SK-N-SH treated with all-trans-retinoic acid at 6 μM for 48 hours (cell line): Measurements from ENCODE around the gene FXYD4.

ENCODE experiments used
- ATAC-seq: fragments of 200-7000 bp; cut with Tn5 transposase; 3 replicates; pipeline ENCODE4 v1.9.1; 2020; ENCODE audit warnings: mild to moderate bottlenecking, moderate library complexity
- ARNTL ChIP-seq: fragments of 450-650 bp; formaldehyde crosslinking; IDR thresholded peaks from 2 replicates; pipeline ENCODE4 v1.5.0; 2020; ENCODE audit warnings: low read depth, mild to moderate bottlenecking, moderate library complexity, borderline replicate concordance
- BACH2 ChIP-seq: fragments of 250-450 bp; sonication (Bioruptor Pico); IDR thresholded peaks from 2 replicates; pipeline ENCODE4 v1.9.0; 2021; ENCODE audit warnings: mild to moderate bottlenecking, borderline replicate concordance
- CREB5 ChIP-seq: fragments of 250-450 bp; sonication (Bioruptor Pico); IDR thresholded peaks from 2 replicates; pipeline ENCODE4 v1.5.1; 2020; ENCODE audit warnings: low read depth, mild to moderate bottlenecking, moderate library complexity
- ESRRG ChIP-seq: fragments of 250-450 bp; sonication (Bioruptor Pico); IDR thresholded peaks from 2 replicates; pipeline ENCODE4 v1.6.1; 2021; ENCODE audit warnings: mild to moderate bottlenecking
- GLIS3 ChIP-seq: fragments of 250-450 bp; sonication (Bioruptor Pico); IDR thresholded peaks from 2 replicates; pipeline ENCODE4 v1.5.0; 2020; ENCODE audit warnings: mild to moderate bottlenecking, moderate library complexity
- OSR1 ChIP-seq: fragments of 250-450 bp; sonication (Bioruptor Pico); IDR thresholded peaks from 2 replicates; pipeline ENCODE4 v1.8.0; 2022; ENCODE audit warnings: moderate library complexity, mild to moderate bottlenecking, inconsistent platforms
- PATZ1 ChIP-seq: fragments of 250-450 bp; sonication (Bioruptor Pico); IDR thresholded peaks from 2 replicates; pipeline ENCODE4 v1.8.0; 2020; ENCODE audit warnings: mild to moderate bottlenecking, moderate library complexity, borderline replicate concordance
- POU6F1 ChIP-seq: fragments of 250-450 bp; sonication (Bioruptor Pico); IDR thresholded peaks from 2 replicates; pipeline ENCODE4 v1.8.0; 2021; ENCODE audit warnings: low read depth, mild to moderate bottlenecking, moderate library complexity, borderline replicate concordance
- PPARA ChIP-seq: fragments of 250-450 bp; sonication (Bioruptor Pico); IDR thresholded peaks from 2 replicates; pipeline ENCODE4 v1.5.0; 2020; ENCODE audit warnings: mild to moderate bottlenecking, borderline replicate concordance
- RARB ChIP-seq: fragments of 250-450 bp; sonication (Bioruptor Pico); IDR thresholded peaks from 2 replicates; pipeline ENCODE4 v1.8.0; 2021; ENCODE audit warnings: mild to moderate bottlenecking, moderate library complexity
- SNAI2 ChIP-seq: fragments of 250-450 bp; sonication (Bioruptor Pico); IDR thresholded peaks from 2 replicates; pipeline ENCODE4 v1.5.0; 2020; ENCODE audit warnings: mild to moderate bottlenecking, moderate library complexity
- ZC3H10 ChIP-seq: fragments of 250-450 bp; sonication (Bioruptor Pico); IDR thresholded peaks from 2 replicates; pipeline ENCODE4 v1.5.1; 2021; ENCODE audit warnings: mild to moderate bottlenecking, moderate library complexity
- ZFP3 ChIP-seq: fragments of 250-450 bp; sonication (Bioruptor Pico); IDR thresholded peaks from 2 replicates; pipeline ENCODE4 v1.5.0; 2020; ENCODE audit warnings: mild to moderate bottlenecking, moderate library complexity
- ZNF565 ChIP-seq: fragments of 450-650 bp; formaldehyde crosslinking; conservative IDR thresholded peaks from 2 replicates; pipeline ENCODE4 v1.5.0; 2020; ENCODE audit warnings: low read depth, mild to moderate bottlenecking, moderate library complexity
- ZNF8 ChIP-seq: fragments of 450-650 bp; formaldehyde crosslinking; IDR thresholded peaks from 2 replicates; pipeline ENCODE4 v1.5.0; 2020; ENCODE audit warnings: mild to moderate bottlenecking, moderate library complexity

FXYD4 gene

DNA sequence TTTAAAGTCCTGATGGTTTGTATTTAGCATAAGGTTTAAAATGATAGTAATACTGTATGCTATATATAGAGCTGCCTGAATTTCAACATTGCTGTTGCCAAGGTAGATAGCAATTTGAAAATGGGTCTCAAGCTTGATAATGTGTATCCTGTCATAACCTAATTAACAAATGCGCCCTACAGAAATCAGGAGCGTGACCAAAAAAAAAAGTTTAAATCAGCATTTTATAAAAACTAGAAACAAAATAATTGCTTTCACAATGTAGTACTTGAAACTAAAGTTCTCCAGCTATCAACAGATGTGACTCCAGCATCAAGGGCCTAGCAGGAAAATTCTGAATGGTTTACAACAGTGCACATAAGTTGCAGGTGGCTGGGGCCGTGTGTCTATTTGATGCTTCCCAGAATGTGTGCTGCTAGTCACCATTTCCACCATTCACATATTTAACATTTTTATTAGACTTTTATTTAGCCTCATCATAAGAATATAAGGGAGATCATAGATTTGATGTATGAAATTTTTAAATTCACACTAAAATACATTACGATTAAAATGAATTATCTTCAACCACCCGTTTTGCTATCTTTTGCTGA lies 14.1 kb downstream of the FXYD4 start:
- no peak for ATAC-seq

GRCh38 chr10:43386549-43386948 lies 15.1 kb downstream of the FXYD4 start:
- no peak for ATAC-seq
- no peak for TF ChIP-seq ZNF8 (CRISPR knock-in tag)
- no peak for TF ChIP-seq GLIS3 (CRISPR knock-in tag)
- no peak for TF ChIP-seq OSR1
- no peak for TF ChIP-seq ESRRG (CRISPR knock-in tag)
- TF ChIP-seq ZNF565 (CRISPR knock-in tag): no peak
- TF ChIP-seq ZC3H10 (CRISPR knock-in tag): no peak
- no peak for TF ChIP-seq POU6F1 (CRISPR knock-in tag)
- no peak for TF ChIP-seq RARB (CRISPR knock-in tag)
- no peak for TF ChIP-seq BACH2 (CRISPR knock-in tag)
- no peak for TF ChIP-seq PATZ1 (CRISPR knock-in tag)
- TF ChIP-seq PPARA (CRISPR knock-in tag): no peak
- TF ChIP-seq, all 23 proteins: peak for 0

More for the DNA sequence above, 14.1 kb downstream of the FXYD4 start:
- TF ChIP-seq ZFP3 (CRISPR knock-in tag) (no peak), PPARA (CRISPR knock-in tag) (no peak), ARNTL (CRISPR knock-in tag) (no peak), ESRRG (CRISPR knock-in tag) (no peak), BACH2 (CRISPR knock-in tag) (no peak)

GRCh38 chr10:43386981-43387677 lies 15.7 kb downstream of the FXYD4 start:
- no peak for TF ChIP-seq ZC3H10 (CRISPR knock-in tag)
- no peak for ATAC-seq

- no peak for ATAC-seq
- no peak for TF ChIP-seq BACH2 (CRISPR knock-in tag)
- TF ChIP-seq RARB (CRISPR knock-in tag): no peak
- TF ChIP-seq SNAI2: no peak
- TF ChIP-seq PATZ1 (CRISPR knock-in tag): no peak
- no peak for TF ChIP-seq ESRRG (CRISPR knock-in tag)
- no peak for TF ChIP-seq CREB5 (CRISPR knock-in tag)
- TF ChIP-seq ZFP3 (CRISPR knock-in tag): no peak
Observed at GRCh38 chr10:43387678-43388032, 16.2 kb downstream of the FXYD4 start.

GRCh38 chr10:43389867-43390266 lies 18.4 kb downstream of the FXYD4 start:
- ATAC-seq: no peak

More at GRCh38 chr10:43389867-43390266, 18.4 kb downstream of the FXYD4 start:
- no peak for TF ChIP-seq PATZ1 (CRISPR knock-in tag)
- no peak for TF ChIP-seq GLIS3 (CRISPR knock-in tag)
